ENCODE results near the gene HFE. TPM values are rescaled to one million over a fixed set of nuclear protein-coding genes. Genes with fewer than 3 reads are reported as not detected.
"Not testable (repeated sequence)": the region's sequence is repeated elsewhere in the genome, so short reads cannot be mapped to it uniquely, and the experiment has no call there.

Gene HFE
- total RNA-seq, 4 donors from 2014 or later: 7.5 to 9.8 (median 8.3) TPM

GRCh38 chr6:26045065-26045927 is 41.9 kb upstream of the HFE start:
- intact Hi-C loops (cut with DNase I): no loop called here
- peak overlapping the region; percentile 91 to 96 (median 95) for H3K27ac ChIP-seq
- H3K27me3 ChIP-seq: no peaks in the 10 kb centered on the region
- peaks cover 5 to 6% of the 10 kb centered on the region in 2 donors for H3K4me1 ChIP-seq
- H3K9me3 ChIP-seq: no peaks in the 10 kb centered on the region
- TF ChIP-seq POLR2A (IDR thresholded peaks at IDR 0.05) (peak; percentile 20 to 85), CTCF (IDR thresholded peaks at IDR 0.05) (peak in 1 of 6 experiments; percentile 6)
- WGBS, 2 donors: 2 to 3% methylated on average over 43 to 46 of the region's 47 CpGs
- H3K4me3 ChIP-seq (replicated peaks in 1 of 3): peak overlapping the region; percentile 4 to 47 (median 40)
- peak; percentile 83 for DNase-seq
- H3K36me3 ChIP-seq: no peaks in the 10 kb centered on the region

- peaks cover 5 to 6% of the 10 kb centered on the region in 2 donors for H3K4me1 ChIP-seq
- TF ChIP-seq CTCF (IDR thresholded peaks at IDR 0.05) (no peak), POLR2A (IDR thresholded peaks at IDR 0.05) (no peak)
- no peaks in the 10 kb centered on the region for H3K9me3 ChIP-seq
- no peak for DNase-seq
- WGBS, 2 donors: 32 to 33% methylated on average over 5 of the region's 5 CpGs
- H3K27ac ChIP-seq: no peak overlapping the region
- no peak overlapping the region for H3K4me3 ChIP-seq (replicated peaks in 1 of 3)
- intact Hi-C loops (cut with DNase I): no loop called here
- H3K27me3 ChIP-seq: no peaks in the 10 kb centered on the region
- H3K36me3 ChIP-seq: no peaks in the 10 kb centered on the region
Measured at GRCh38 chr6:26045928-26046368, 41.3 kb upstream of the HFE start.

- DNase-seq: not testable (repeated sequence)
Measured at GRCh38 chr6:26047329-26047728, 39.9 kb upstream of the HFE start.

GRCh38 chr6:26048590-26048989 is 38.6 kb upstream of the HFE start:
- Histone ChIP-seq H3K27me3 (no peaks in the 10 kb centered on the region), H3K4me3 (replicated peaks in 1 of 3) (no peak overlapping the region), H3K9me3 (no peaks in the 10 kb centered on the region), H3K36me3 (no peaks in the 10 kb centered on the region), H3K4me1 (peaks cover under 1 to 7% of the 10 kb centered on the region in 2 donors), H3K27ac (no peak overlapping the region)
- 88 to 89% methylated on average over 2 of the region's 2 CpGs for WGBS, 2 donors
- no peak for DNase-seq
- TF ChIP-seq CTCF (IDR thresholded peaks at IDR 0.05) (no peak), POLR2A (IDR thresholded peaks at IDR 0.05) (no peak)
- intact Hi-C loops (cut with DNase I): no loop called here

More at GRCh38 chr6:26047329-26047728, 39.9 kb upstream of the HFE start:
- H3K9me3 ChIP-seq; intact Hi-C loops (cut with DNase I); H3K4me3 ChIP-seq (replicated peaks in 1 of 3); H3K36me3 ChIP-seq; H3K27me3 ChIP-seq; H3K4me1 ChIP-seq; H3K27ac ChIP-seq: not testable (repeated sequence)
- WGBS, 2 donors: 84 to 92% methylated on average over 15 to 17 of the region's 18 CpGs

GRCh38 chr6:26051665-26052310 is 35.4 kb upstream of the HFE start:
- Histone ChIP-seq H3K4me3 (replicated peaks in 1 of 3) (no peak overlapping the region), H3K27me3 (no peaks in the 10 kb centered on the region), H3K36me3 (no peaks in the 10 kb centered on the region), H3K27ac (no peak overlapping the region), H3K9me3 (no peaks in the 10 kb centered on the region), H3K4me1 (peaks cover 5 to 8% of the 10 kb centered on the region in 2 donors)
- WGBS, 2 donors: 95 to 96% methylated on average over 4 of the region's 4 CpGs
- no peak for DNase-seq
- no peak for TF ChIP-seq CTCF (IDR thresholded peaks at IDR 0.05)
- intact Hi-C loops (cut with DNase I): loop anchor here (10.0 kb wide), 1 partner anchor 143 kb away; a partner anchor contains a TSS

- H3K27ac ChIP-seq; H3K4me3 ChIP-seq (replicated peaks in 1 of 3); H3K9me3 ChIP-seq; H3K36me3 ChIP-seq; H3K27me3 ChIP-seq; DNase-seq: not testable (repeated sequence)
- 96% methylated on average over 18 of the region's 18 CpGs for WGBS, 2 donors
- H3K4me1 ChIP-seq: peaks cover 5 to 11% of the 10 kb centered on the region in 2 donors
- intact Hi-C loops (cut with DNase I): loop anchor here (10.0 kb wide), 1 partner anchor 142 kb away; a partner anchor contains a TSS
Measured at GRCh38 chr6:26052762-26053250, 34.4 kb upstream of the HFE start.
